A549 (cell line): ENCODE results near the gene NINJ1. TPM values are rescaled to one million over a fixed set of nuclear protein-coding genes. Genes with fewer than 3 reads are reported as not detected.

ENCODE experiments used
- ATAC-seq, 2 experiments: fragments of 200-7000 bp in 1 of 2; fragments of >200 bp in 1 of 2; cut with Nextera tagmentation in 1 of 2; cut with Tn5 transposase in 1 of 2; 3 replicates each; pipeline versions ENCODE4 v1.8.0 to v1.9.1; 2018 to 2020; ENCODE audit warnings: mild to moderate bottlenecking in 1 of 2, moderate library complexity in 1 of 2
- CTCF ChIA-PET: fragments of 300-600 bp; sonication (Branson Sonifier 250); formaldehyde crosslinking; extraction: SDS; loops from one replicate; lab custom pipeline; 2021; ENCODE audit warnings: antibody characterized with exemption, inconsistent platforms; lab: Yijun Ruan, JAX
- POLR2A ChIA-PET: fragments of 350-600 bp; formaldehyde crosslinking; extraction: SDS; loops from one replicate; lab custom pipeline; 2021; ENCODE audit warnings: antibody characterized with exemption, inconsistent platforms; lab: Yijun Ruan, JAX
- DNase-seq, 2 experiments: peaks; one replicate each; pipeline versions ENCODE4 v3.0.0 to v3.0.0-alpha.2; 2011 to 2016; ENCODE audit warnings: low read depth in 1 of 2, low spot score in 1 of 2
- FAIRE-seq: peaks from 2 replicates; lab custom pipeline; 2011; peaks lifted over from hg19 to GRCh38; lab: Jason Lieb, UNC
- H3K27ac ChIP-seq, 2 experiments: fragments of >200 bp; sonication (Bioruptor Twin); formaldehyde crosslinking; 3 replicates each; pipeline ENCODE4 v1.5.1; 2016 to 2017
- H3K4me1 ChIP-seq: fragments of >200 bp; sonication (Bioruptor Twin); formaldehyde crosslinking; 3 replicates; pipeline ENCODE4 v1.6.1; 2016
- H3K4me2 ChIP-seq: fragments of >200 bp; sonication (Bioruptor Twin); formaldehyde crosslinking; 3 replicates; pipeline ENCODE4 v1.6.1; 2016
- H3K4me3 ChIP-seq: fragments of >200 bp; sonication (Bioruptor Twin); formaldehyde crosslinking; 3 replicates; pipeline ENCODE4 v1.5.1; 2016
- H3K9me3 ChIP-seq: fragments of >200 bp; sonication (Bioruptor Twin); formaldehyde crosslinking; 3 replicates; pipeline ENCODE4 v1.6.1; 2016
- BHLHE40 ChIP-seq: IDR thresholded peaks from 2 replicates; pipeline ENCODE4 v1.6.1; 2012; ENCODE audit warnings: low read depth, low read length, inconsistent platforms
- CEBPB ChIP-seq, 2 experiments: fragments of >200 bp in 1 of 2; sonication (Bioruptor Twin) in 1 of 2; formaldehyde crosslinking in 1 of 2; IDR thresholded peaks; 2 replicates each; pipeline ENCODE4 v1.6.1; 2012 to 2016
- CHD2 ChIP-seq: fragments of 150-350 bp; IDR thresholded peaks from 2 replicates; pipeline ENCODE4 v1.6.1; 2014; ENCODE audit warnings: low read length; ENCODE audit not compliant: partially characterized antibody
- EHF ChIP-seq: fragments of 250-450 bp; sonication (Bioruptor Pico); IDR thresholded peaks from 2 replicates; pipeline ENCODE4 v1.5.0; 2020; ENCODE audit warnings: mild to moderate bottlenecking
- EP300 ChIP-seq, 2 experiments: fragments of >200 bp; sonication (Bioruptor Twin); formaldehyde crosslinking; IDR thresholded peaks; 2 replicates in 1 of 2; 3 replicates in 1 of 2; pipeline ENCODE4 v1.6.1; 2016 to 2017
- FOXS1 ChIP-seq: fragments of 250-450 bp; sonication (Bioruptor Pico); IDR thresholded peaks from 2 replicates; pipeline ENCODE4 v1.5.0; 2020; ENCODE audit warnings: mild to moderate bottlenecking, moderate library complexity
- HDAC2 ChIP-seq: fragments of 200-600 bp; sonication (generic); IDR thresholded peaks from 2 replicates; pipeline ENCODE4 v1.6.1; 2016
- HEYL ChIP-seq: fragments of 250-450 bp; sonication (Bioruptor Pico); IDR thresholded peaks from 2 replicates; pipeline ENCODE4 v1.8.0; 2021; ENCODE audit warnings: mild to moderate bottlenecking, moderate library complexity
- HOXA7 ChIP-seq: fragments of 250-450 bp; sonication (Bioruptor Pico); IDR thresholded peaks from 2 replicates; pipeline ENCODE4 v1.5.0; 2020; ENCODE audit warnings: mild to moderate bottlenecking, moderate library complexity
- JUN ChIP-seq, 2 experiments: fragments of >200 bp; sonication (Bioruptor Twin); formaldehyde crosslinking; IDR thresholded peaks; 2 replicates in 1 of 2; 3 replicates in 1 of 2; pipeline ENCODE4 v1.6.1; 2016 to 2017
- MYC ChIP-seq: IDR thresholded peaks from 2 replicates; pipeline ENCODE4 v1.6.1; 2012; ENCODE audit warnings: mild to moderate bottlenecking, inconsistent platforms, low read length, improper control_type of control experiment, borderline replicate concordance
- PHF8 ChIP-seq: fragments of 200-600 bp; sonication (generic); IDR thresholded peaks from 2 replicates; pipeline ENCODE4 v1.6.1; 2016; ENCODE audit warnings: low read depth, mild to moderate bottlenecking, antibody characterized with exemption, moderate library complexity, borderline replicate concordance
- POLR2AphosphoS2 ChIP-seq: conservative IDR thresholded peaks from 2 replicates; pipeline ENCODE4 v1.6.1; 2012; ENCODE audit warnings: low read length, improper control_type of control experiment, inconsistent platforms
- SREBF2 ChIP-seq: fragments of 450-650 bp; IDR thresholded peaks from 2 replicates; pipeline ENCODE4 v1.6.1; 2014; ENCODE audit warnings: mild to moderate bottlenecking, moderate library complexity
- TFCP2L1 ChIP-seq: fragments of 250-450 bp; sonication (Bioruptor Pico); IDR thresholded peaks from 2 replicates; pipeline ENCODE4 v1.5.0; 2021; ENCODE audit warnings: mild to moderate bottlenecking
- ZSCAN20 ChIP-seq: fragments of 250-450 bp; sonication (Bioruptor Pico); IDR thresholded peaks from 2 replicates; pipeline ENCODE4 v1.8.0; 2022; ENCODE audit warnings: mild to moderate bottlenecking, moderate library complexity
- whole genome bisulfite sequencing: methylation state at CpG from one replicate; pipeline ENCODE4 v1.1.6; 2017; ENCODE audit errors: missing lambda C conversion rate; 5-methylcytosine and 5-hydroxymethylcytosine counted together
- polyA plus RNA-seq, 4 experiments: library from polyadenylated mRNA; depleted of rRNA in 3 of 4; stranded (reverse); fragments of >200 nt; fragmentation: RNase III in 1 of 4; extraction: RNeasy Plus Mini Kit Qiagen cat#74134 plus additional on column Dnase treatment in 1 of 4; gene quantifications; 2 replicates in 3 of 4; 3 replicates in 1 of 4; pipeline ENCODE4 v1.2.3, GENCODE V29; 2011 to 2017
- TF ChIP-seq, protein P1 (sequence below): IDR thresholded peaks from 2 replicates; pipeline ENCODE4 v1.6.1; 2012; ENCODE audit warnings: low read depth, borderline replicate concordance
- TF ChIP-seq, protein P2 (sequence below): IDR thresholded peaks from 2 replicates; pipeline ENCODE4 v1.6.1; 2012
- TF ChIP-seq, protein P3 (sequence below): fragments of 150-350 bp; IDR thresholded peaks from 2 replicates; pipeline ENCODE4 v1.6.1; 2014; ENCODE audit warnings: low read depth, mild to moderate bottlenecking, low read length
- TF ChIP-seq, protein P4 (sequence below): fragments of >200 bp; sonication (Bioruptor Twin); formaldehyde crosslinking; IDR thresholded peaks from 2 replicates; pipeline ENCODE4 v1.6.1; 2016
- TF ChIP-seq, protein P5 (sequence below): fragments of 450-650 bp; IDR thresholded peaks from 2 replicates; pipeline ENCODE4 v1.6.1; 2014; ENCODE audit warnings: antibody characterized with exemption

Gene NINJ1
- polyA plus RNA-seq, 2 of the 4 experiments (the other 2 are of a cell fraction), result 27.0 to 60.4 TPM

DNA sequence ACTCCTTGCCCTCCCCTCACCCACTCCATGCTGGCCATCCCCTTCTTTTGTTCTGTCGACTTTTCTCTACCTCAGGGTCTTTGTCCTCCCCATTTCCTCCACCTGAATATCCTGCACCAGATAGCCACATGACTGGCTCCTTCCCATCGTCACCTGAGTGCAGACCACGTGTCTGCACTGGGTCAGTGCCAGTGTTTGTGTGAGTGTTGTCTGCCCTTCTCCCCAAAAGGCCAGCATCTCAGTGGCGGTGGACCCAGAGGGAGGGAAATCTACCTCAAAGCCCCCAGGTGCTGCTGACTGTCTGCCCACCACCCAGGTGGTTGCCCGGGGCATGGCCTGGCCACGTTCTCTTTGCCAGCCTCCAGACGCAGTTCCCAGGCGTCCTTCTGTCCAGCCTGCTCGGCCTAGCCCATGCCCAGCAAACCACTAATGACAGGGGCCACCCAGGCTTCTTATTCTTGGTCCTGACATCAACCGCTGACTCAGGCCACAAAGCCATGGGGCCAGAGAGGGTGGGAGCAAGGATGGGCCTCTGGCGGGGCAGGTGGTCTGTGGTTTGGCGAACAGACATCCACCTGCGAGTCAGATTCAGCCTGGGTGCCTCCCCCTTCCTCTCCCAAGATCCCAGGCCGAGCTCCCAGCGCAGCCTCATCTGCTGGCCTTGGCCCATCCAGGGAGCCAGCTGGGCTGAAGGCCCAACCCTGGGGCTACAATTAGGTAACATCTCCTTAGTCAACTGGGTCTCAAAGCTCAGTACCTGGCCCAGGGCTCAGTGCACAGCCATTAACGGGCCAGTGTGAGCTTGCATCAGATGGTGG is 5.5 kb upstream of the NINJ1 start:
- FAIRE-seq, result no peak
- no peak for ATAC-seq

DNA sequence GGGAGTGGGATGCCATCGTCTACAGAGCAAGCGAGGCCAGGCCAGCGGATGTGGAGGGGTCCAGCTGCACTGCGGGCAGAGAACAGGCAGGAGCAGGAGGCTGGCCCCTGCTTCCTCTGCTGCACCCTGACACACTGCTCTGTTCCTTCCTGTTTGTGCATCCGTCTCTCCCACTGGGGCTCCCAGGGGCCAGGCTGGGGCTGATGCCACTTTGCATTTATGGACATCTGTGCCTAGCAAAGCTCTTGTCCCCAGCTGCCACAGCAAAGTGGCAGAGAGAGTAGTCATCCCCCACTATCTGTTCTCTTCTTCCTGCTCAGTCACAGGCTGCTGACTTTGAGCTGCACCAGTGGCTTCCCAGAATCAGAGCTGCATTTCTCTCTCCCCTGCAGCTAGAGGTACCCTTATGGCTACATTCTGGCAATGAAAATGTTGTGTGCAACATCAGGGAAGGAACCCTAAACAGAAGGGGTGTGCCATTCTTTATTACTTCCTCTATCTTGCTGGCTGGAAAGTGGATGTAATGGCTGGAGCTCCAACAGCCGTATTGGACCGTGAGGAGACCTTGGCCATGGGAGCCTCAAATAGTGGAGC is 4.2 kb upstream of the NINJ1 start:
- Histone ChIP-seq H3K4me3 (no peak overlapping the region), H3K4me2 (no peak overlapping the region), H3K9me3 (no peaks in the 10 kb centered on the region), H3K27ac (no peak overlapping the region), H3K4me1 (peaks cover 14% of the 10 kb centered on the region)
- FAIRE-seq (no peak), ATAC-seq (no peak), DNase-seq (no peak)
- ChIA-PET CTCF (interaction anchor here (0.9 to 3.1 kb wide), 6 partner anchors 13 to 135 kb away, joined by 3 to 15 read pairs (median 6); no protein-coding TSS in a partner anchor), POLR2A (interaction anchor here (1.4 kb wide), 1 partner anchor 18 kb away, joined by 4 read pairs; no protein-coding TSS in a partner anchor)
- TF ChIP-seq, protein P1, sequence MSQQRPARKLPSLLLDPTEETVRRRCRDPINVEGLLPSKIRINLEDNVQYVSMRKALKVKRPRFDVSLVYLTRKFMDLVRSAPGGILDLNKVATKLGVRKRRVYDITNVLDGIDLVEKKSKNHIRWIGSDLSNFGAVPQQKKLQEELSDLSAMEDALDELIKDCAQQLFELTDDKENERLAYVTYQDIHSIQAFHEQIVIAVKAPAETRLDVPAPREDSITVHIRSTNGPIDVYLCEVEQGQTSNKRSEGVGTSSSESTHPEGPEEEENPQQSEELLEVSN, result no peak
- TF ChIP-seq EHF (CRISPR knock-in tag), result no peak
- no peak for TF ChIP-seq EP300 (IDR thresholded peaks at IDR 0.05)
- TF ChIP-seq, protein P2, sequence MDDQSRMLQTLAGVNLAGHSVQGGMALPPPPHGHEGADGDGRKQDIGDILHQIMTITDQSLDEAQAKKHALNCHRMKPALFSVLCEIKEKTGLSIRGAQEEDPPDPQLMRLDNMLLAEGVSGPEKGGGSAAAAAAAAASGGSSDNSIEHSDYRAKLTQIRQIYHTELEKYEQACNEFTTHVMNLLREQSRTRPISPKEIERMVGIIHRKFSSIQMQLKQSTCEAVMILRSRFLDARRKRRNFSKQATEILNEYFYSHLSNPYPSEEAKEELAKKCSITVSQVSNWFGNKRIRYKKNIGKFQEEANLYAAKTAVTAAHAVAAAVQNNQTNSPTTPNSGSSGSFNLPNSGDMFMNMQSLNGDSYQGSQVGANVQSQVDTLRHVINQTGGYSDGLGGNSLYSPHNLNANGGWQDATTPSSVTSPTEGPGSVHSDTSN, result no peak
- TF ChIP-seq, protein P3, sequence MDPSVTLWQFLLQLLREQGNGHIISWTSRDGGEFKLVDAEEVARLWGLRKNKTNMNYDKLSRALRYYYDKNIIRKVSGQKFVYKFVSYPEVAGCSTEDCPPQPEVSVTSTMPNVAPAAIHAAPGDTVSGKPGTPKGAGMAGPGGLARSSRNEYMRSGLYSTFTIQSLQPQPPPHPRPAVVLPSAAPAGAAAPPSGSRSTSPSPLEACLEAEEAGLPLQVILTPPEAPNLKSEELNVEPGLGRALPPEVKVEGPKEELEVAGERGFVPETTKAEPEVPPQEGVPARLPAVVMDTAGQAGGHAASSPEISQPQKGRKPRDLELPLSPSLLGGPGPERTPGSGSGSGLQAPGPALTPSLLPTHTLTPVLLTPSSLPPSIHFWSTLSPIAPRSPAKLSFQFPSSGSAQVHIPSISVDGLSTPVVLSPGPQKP, result no peak
- TF ChIP-seq CHD2, result no peak
- TF ChIP-seq, protein P4, sequence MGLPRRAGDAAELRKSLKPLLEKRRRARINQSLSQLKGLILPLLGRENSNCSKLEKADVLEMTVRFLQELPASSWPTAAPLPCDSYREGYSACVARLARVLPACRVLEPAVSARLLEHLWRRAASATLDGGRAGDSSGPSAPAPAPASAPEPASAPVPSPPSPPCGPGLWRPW, result no peak
- TF ChIP-seq, all 56 proteins: peak for 0
- WGBS, result 82% methylated on average over 7 of the region's 7 CpGs

More for the DNA sequence above, 5.5 kb upstream of the NINJ1 start:
- no peak overlapping the region for H3K27ac ChIP-seq
- no peak overlapping the region for H3K4me2 ChIP-seq
- CTCF ChIA-PET, result interaction anchor here (1.1 to 3.1 kb wide), 3 partner anchors 14 to 30 kb away, joined by 4 to 15 read pairs (median 9); no protein-coding TSS in a partner anchor
- WGBS, result 77% methylated on average over 13 of the region's 16 CpGs
- no peaks in the 10 kb centered on the region for H3K9me3 ChIP-seq
- POLR2A ChIA-PET, result interaction anchor here (0.7 kb wide), 1 partner anchor 1027 kb away, joined by 4 read pairs; no protein-coding TSS in a partner anchor
- TF ChIP-seq, protein P1, result no peak
- TF ChIP-seq FOXS1 (CRISPR knock-in tag), result no peak
- no peak for TF ChIP-seq TFCP2L1 (CRISPR knock-in tag)
- TF ChIP-seq, protein P5, sequence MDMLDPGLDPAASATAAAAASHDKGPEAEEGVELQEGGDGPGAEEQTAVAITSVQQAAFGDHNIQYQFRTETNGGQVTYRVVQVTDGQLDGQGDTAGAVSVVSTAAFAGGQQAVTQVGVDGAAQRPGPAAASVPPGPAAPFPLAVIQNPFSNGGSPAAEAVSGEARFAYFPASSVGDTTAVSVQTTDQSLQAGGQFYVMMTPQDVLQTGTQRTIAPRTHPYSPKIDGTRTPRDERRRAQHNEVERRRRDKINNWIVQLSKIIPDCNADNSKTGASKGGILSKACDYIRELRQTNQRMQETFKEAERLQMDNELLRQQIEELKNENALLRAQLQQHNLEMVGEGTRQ, result no peak
- no peak for TF ChIP-seq HDAC2
- TF ChIP-seq HEYL (CRISPR knock-in tag), result no peak
- TF ChIP-seq POLR2AphosphoS2, result no peak
- TF ChIP-seq JUN (IDR thresholded peaks at IDR 0.05), result no peak
- no peak for TF ChIP-seq CEBPB (IDR thresholded peaks at IDR 0.05)
- no peak for TF ChIP-seq HOXA7
- TF ChIP-seq SREBF2, result no peak
- TF ChIP-seq ZSCAN20 (CRISPR knock-in tag), result no peak
- TF ChIP-seq CHD2, result no peak
- TF ChIP-seq PHF8, result no peak
- no peak for TF ChIP-seq BHLHE40
- no peak for TF ChIP-seq MYC
- no peak for TF ChIP-seq EHF (CRISPR knock-in tag)
- TF ChIP-seq, all 56 proteins: peak for 0
- no peak overlapping the region for H3K4me3 ChIP-seq
- peaks cover 14% of the 10 kb centered on the region for H3K4me1 ChIP-seq
- no peak for DNase-seq
